ENCODE results near the gene SIN3A. TPM values are rescaled to one million over a fixed set of nuclear protein-coding genes. Genes with fewer than 3 reads are reported as not detected.

SIN3A gene
- total and polyA plus RNA-seq, 2 experiments from 2014 or later, result 24.3 to 73.0 TPM

DNA sequence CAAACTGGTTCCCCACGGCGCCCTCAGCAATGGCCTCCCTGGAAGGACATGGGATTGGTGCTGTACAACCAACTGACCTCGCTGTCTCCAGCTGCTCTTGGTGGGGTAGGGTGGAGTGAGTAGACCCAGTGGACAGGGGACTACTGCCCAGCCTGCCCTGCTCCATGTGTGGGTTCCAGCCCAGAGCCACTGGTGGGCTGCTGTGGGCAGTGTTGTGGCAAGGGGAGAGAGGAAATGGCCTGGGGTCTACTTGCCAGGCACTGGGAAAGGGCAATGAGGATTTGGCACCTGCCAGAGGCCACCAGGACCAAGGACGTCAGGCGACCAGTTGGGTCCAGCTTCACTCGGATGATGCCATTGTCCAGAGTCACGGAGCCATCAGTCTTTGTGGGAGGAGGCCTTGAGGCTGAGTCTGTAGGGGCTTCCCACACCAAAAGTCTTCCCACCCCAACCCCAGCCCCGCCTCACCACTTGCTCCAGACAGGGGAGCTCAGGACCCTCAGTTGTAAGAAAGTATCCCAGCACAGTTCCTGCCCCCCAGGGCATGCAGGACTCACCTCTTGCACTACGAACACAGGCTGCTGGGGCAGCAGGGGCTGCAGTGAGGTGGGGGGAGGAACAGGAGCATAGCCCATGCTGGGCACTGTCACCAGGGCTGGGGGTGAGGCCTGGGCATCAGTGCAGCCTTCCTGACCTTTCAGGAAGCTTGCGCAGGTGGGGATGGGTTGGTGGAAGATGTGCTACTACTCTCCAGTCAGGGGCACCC is 92.5 kb downstream of the SIN3A start:
- no peaks in the 10 kb centered on the region for H3K4me1 ChIP-seq (ENCODE audit: insufficient read depth)
- H3K4me1 Mint-ChIP-seq, result no peaks in the 10 kb centered on the region; the same call in 2 of the 3 replicates
- no peak overlapping the region for H3K27ac Mint-ChIP-seq
- no peaks in the 10 kb centered on the region for H3K79me2 ChIP-seq (replicated peaks; ENCODE audit: insufficient read depth)
- H3K4me2 ChIP-seq, result no peak overlapping the region
- H3K4me3 Mint-ChIP-seq, result no peak overlapping the region
- H3K9me2 ChIP-seq (ENCODE audit: insufficient read depth), result no peaks in the 10 kb centered on the region
- H3K4me3 ChIP-seq, result no peak overlapping the region
- H3K27me3 ChIP-seq (ENCODE audit: insufficient read depth), result no peaks in the 10 kb centered on the region
- H3K27ac ChIP-seq (ENCODE audit: low read depth), result no peak overlapping the region
- ATAC-seq (no peak), DNase-seq (ENCODE audit: low spot score) (no peak)
- no peaks in the 10 kb centered on the region for H4K20me1 ChIP-seq (replicated peaks; ENCODE audit: insufficient read depth)
- H3K9me3 Mint-ChIP-seq, result no peaks in the 10 kb centered on the region
- TF ChIP-seq NANOG (IDR thresholded peaks at IDR 0.05; ENCODE audit: borderline replicate concordance), result no peak
- TF ChIP-seq REST (IDR thresholded peaks at IDR 0.05; ENCODE audit: unreplicated experiment), result no peak
- no peak for TF ChIP-seq EZH2phosphoT487 (IDR thresholded peaks at IDR 0.05; ENCODE audit: unreplicated experiment)
- TF ChIP-seq CTCF (conservative IDR thresholded peaks at IDR 0.05; ENCODE audit: low read depth in 2 of 2), result no peak
- no peak for TF ChIP-seq ZNF114 (CRISPR knock-in tag; IDR thresholded peaks at IDR 0.05)
- TF ChIP-seq STAT1 (IDR thresholded peaks at IDR 0.05; ENCODE audit: unreplicated experiment), result no peak
- TF ChIP-seq JUNB (IDR thresholded peaks at IDR 0.05; ENCODE audit: unreplicated experiment), result no peak
- TF ChIP-seq POLR2AphosphoS5 (IDR thresholded peaks at IDR 0.05; ENCODE audit: low read depth), result no peak
- no peak for TF ChIP-seq ETS1 (IDR thresholded peaks at IDR 0.05)
- TF ChIP-seq ZNF331 (CRISPR knock-in tag; IDR thresholded peaks at IDR 0.05; ENCODE audit: low read depth), result no peak
- no peak for TF ChIP-seq EZH2 (IDR thresholded peaks at IDR 0.05; ENCODE audit: low read depth, unreplicated experiment)
- TF ChIP-seq CREB1 (CRISPR knock-in tag; IDR thresholded peaks at IDR 0.05; ENCODE audit: low read depth), result no peak
- TF ChIP-seq, protein P1, sequence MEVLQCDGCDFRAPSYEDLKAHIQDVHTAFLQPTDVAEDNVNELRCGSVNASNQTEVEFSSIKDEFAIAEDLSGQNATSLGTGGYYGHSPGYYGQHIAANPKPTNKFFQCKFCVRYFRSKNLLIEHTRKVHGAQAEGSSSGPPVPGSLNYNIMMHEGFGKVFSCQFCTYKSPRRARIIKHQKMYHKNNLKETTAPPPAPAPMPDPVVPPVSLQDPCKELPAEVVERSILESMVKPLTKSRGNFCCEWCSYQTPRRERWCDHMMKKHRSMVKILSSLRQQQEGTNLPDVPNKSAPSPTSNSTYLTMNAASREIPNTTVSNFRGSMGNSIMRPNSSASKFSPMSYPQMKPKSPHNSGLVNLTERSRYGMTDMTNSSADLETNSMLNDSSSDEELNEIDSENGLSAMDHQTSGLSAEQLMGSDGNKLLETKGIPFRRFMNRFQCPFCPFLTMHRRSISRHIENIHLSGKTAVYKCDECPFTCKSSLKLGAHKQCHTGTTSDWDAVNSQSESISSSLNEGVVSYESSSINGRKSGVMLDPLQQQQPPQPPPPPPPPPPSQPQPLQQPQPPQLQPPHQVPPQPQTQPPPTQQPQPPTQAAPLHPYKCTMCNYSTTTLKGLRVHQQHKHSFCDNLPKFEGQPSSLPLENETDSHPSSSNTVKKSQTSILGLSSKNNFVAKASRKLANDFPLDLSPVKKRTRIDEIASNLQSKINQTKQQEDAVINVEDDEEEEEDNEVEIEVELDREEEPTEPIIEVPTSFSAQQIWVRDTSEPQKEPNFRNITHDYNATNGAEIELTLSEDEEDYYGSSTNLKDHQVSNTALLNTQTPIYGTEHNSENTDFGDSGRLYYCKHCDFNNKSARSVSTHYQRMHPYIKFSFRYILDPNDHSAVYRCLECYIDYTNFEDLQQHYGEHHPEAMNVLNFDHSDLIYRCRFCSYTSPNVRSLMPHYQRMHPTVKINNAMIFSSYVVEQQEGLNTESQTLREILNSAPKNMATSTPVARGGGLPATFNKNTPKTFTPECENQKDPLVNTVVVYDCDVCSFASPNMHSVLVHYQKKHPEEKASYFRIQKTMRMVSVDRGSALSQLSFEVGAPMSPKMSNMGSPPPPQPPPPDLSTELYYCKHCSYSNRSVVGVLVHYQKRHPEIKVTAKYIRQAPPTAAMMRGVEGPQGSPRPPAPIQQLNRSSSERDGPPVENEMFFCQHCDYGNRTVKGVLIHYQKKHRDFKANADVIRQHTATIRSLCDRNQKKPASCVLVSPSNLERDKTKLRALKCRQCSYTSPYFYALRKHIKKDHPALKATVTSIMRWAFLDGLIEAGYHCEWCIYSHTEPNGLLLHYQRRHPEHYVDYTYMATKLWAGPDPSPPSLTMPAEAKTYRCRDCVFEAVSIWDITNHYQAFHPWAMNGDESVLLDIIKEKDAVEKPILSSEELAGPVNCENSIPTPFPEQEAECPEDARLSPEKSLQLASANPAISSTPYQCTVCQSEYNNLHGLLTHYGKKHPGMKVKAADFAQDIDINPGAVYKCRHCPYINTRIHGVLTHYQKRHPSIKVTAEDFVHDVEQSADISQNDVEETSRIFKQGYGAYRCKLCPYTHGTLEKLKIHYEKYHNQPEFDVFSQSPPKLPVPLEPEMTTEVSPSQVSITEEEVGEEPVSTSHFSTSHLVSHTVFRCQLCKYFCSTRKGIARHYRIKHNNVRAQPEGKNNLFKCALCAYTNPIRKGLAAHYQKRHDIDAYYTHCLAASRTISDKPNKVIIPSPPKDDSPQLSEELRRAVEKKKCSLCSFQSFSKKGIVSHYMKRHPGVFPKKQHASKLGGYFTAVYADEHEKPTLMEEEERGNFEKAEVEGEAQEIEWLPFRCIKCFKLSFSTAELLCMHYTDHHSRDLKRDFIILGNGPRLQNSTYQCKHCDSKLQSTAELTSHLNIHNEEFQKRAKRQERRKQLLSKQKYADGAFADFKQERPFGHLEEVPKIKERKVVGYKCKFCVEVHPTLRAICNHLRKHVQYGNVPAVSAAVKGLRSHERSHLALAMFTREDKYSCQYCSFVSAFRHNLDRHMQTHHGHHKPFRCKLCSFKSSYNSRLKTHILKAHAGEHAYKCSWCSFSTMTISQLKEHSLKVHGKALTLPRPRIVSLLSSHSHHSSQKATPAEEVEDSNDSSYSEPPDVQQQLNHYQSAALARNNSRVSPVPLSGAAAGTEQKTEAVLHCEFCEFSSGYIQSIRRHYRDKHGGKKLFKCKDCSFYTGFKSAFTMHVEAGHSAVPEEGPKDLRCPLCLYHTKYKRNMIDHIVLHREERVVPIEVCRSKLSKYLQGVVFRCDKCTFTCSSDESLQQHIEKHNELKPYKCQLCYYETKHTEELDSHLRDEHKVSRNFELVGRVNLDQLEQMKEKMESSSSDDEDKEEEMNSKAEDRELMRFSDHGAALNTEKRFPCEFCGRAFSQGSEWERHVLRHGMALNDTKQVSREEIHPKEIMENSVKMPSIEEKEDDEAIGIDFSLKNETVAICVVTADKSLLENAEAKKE (CRISPR knock-in tag; IDR thresholded peaks at IDR 0.05), result no peak
- H2AFZ ChIP-seq, result no peak overlapping the region
- H3F3A ChIP-seq (replicated peaks; ENCODE audit: low read depth), result no peaks in the 10 kb centered on the region
- H3K36me3 Mint-ChIP-seq (ENCODE audit: low read depth), result peaks cover 15% of the 10 kb centered on the region
- H3K27me3 Mint-ChIP-seq (ENCODE audit: insufficient read depth, low read depth, poor library complexity), result peaks cover 15% of the 10 kb centered on the region
- no peaks in the 10 kb centered on the region for H3K36me3 ChIP-seq (ENCODE audit: insufficient read depth)

Measured in GM23338 (cell line).